Nephron (organoid): ENCODE data around the gene SLC35F4.

Source experiments
- H3K27ac Mint-ChIP-seq, 3 experiments: 2 replicates each; pipeline ENCODE4 v1.8.0; 2020; ENCODE audit warnings: mixed read lengths in 3 of 3, mild to moderate bottlenecking in 2 of 3, moderate library complexity in 1 of 3
- H3K27me3 Mint-ChIP-seq: 2 replicates; pipeline ENCODE4 v1.8.0; 2021; ENCODE audit warnings: low read depth, mild to moderate bottlenecking, moderate library complexity, mixed read lengths
- H3K36me3 Mint-ChIP-seq: 2 replicates; pipeline ENCODE4 v1.8.0; 2020; ENCODE audit warnings: low read depth, mixed read lengths
- H3K4me1 Mint-ChIP-seq: 2 replicates; pipeline ENCODE4 v1.8.0; 2020; ENCODE audit warnings: mixed read lengths
- H3K4me3 Mint-ChIP-seq, 3 experiments: 2 replicates each; pipeline ENCODE4 v1.8.0; 2020; ENCODE audit warnings: mild to moderate bottlenecking in 3 of 3, mixed read lengths in 3 of 3, moderate library complexity in 2 of 3
- H3K9me3 Mint-ChIP-seq: 2 replicates; pipeline ENCODE4 v1.8.0; 2020; ENCODE audit warnings: mixed read lengths
- CTCF ChIP-seq, 3 experiments: fragments of 200-600 bp; sonication (generic); IDR thresholded peaks; one replicate each; pipeline ENCODE4 v1.5.0; 2021; ENCODE audit warnings: antibody characterized with exemption in 3 of 3; ENCODE audit not compliant: unreplicated experiment in 3 of 3

Gene SLC35F4

GRCh38 chr14:57576498-57576897 is 289.4 kb downstream of the SLC35F4 start:
- H3K27ac Mint-ChIP-seq, result peak overlapping the region in 1 of 3 experiments; percentile 60
- H3K27me3 Mint-ChIP-seq, result peaks cover 4% of the 10 kb centered on the region
- no peaks in the 10 kb centered on the region for H3K9me3 Mint-ChIP-seq
- no peak for TF ChIP-seq CTCF (IDR thresholded peaks at IDR 0.05; ENCODE audit: unreplicated experiment in 3 of 3)
- no peak overlapping the region for H3K4me3 Mint-ChIP-seq
- H3K36me3 Mint-ChIP-seq, result no peaks in the 10 kb centered on the region
- H3K4me1 Mint-ChIP-seq, result peaks cover 23% of the 10 kb centered on the region

GRCh38 chr14:57575482-57575881 is 290.4 kb downstream of the SLC35F4 start:
- no peaks in the 10 kb centered on the region for H3K36me3 Mint-ChIP-seq
- TF ChIP-seq CTCF (IDR thresholded peaks at IDR 0.05; ENCODE audit: unreplicated experiment in 3 of 3), result no peak
- H3K27ac Mint-ChIP-seq, result no peak overlapping the region
- H3K4me1 Mint-ChIP-seq, result peaks cover 27% of the 10 kb centered on the region
- no peak overlapping the region for H3K4me3 Mint-ChIP-seq
- peaks cover 4% of the 10 kb centered on the region for H3K27me3 Mint-ChIP-seq
- no peaks in the 10 kb centered on the region for H3K9me3 Mint-ChIP-seq

GRCh38 chr14:57574617-57575288 is 291.1 kb downstream of the SLC35F4 start:
- peaks cover 4% of the 10 kb centered on the region for H3K27me3 Mint-ChIP-seq
- peak overlapping the region in 2 of 3 experiments; percentile 35 for H3K27ac Mint-ChIP-seq
- peak; percentile 22 to 33 (median 25) for TF ChIP-seq CTCF (IDR thresholded peaks at IDR 0.05; ENCODE audit: unreplicated experiment in 3 of 3)
- no peak overlapping the region for H3K4me3 Mint-ChIP-seq
- no peaks in the 10 kb centered on the region for H3K36me3 Mint-ChIP-seq
- H3K9me3 Mint-ChIP-seq, result no peaks in the 10 kb centered on the region
- peaks cover 27% of the 10 kb centered on the region for H3K4me1 Mint-ChIP-seq

DNA sequence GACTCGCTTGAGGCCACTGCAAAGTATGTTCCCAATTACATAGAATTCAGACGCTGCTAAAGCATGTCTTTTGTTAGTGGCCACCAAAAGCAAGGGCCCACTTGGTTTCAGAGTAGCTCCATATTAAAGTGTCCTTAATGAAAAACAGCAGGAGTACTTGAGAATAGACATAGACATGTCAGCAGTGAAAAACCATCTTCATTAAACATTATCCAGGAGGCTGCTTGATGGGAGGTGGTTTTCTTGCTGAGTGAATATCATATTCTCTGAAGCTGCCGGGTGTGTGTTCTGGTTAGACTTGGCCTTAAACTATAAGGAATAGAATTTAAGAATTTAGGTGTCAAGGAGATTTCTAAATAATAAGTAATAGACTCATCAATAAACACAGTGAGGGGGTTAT is 292.7 kb downstream of the SLC35F4 start:
- H3K27me3 Mint-ChIP-seq, result peaks cover 6% of the 10 kb centered on the region
- H3K4me1 Mint-ChIP-seq, result peaks cover 20% of the 10 kb centered on the region
- no peak for TF ChIP-seq CTCF (IDR thresholded peaks at IDR 0.05; ENCODE audit: unreplicated experiment in 3 of 3)
- H3K36me3 Mint-ChIP-seq, result no peaks in the 10 kb centered on the region
- H3K9me3 Mint-ChIP-seq, result no peaks in the 10 kb centered on the region
- H3K27ac Mint-ChIP-seq, result peak overlapping the region; percentile 64 to 91 (median 73)
- peak overlapping the region in 1 of 3 experiments; percentile 42 for H3K4me3 Mint-ChIP-seq

GRCh38 chr14:57568554-57568953 is 297.3 kb downstream of the SLC35F4 start:
- Mint-ChIP-seq H3K4me1 (peaks cover 10% of the 10 kb centered on the region), H3K27me3 (peaks cover 11% of the 10 kb centered on the region), H3K36me3 (no peaks in the 10 kb centered on the region), H3K9me3 (no peaks in the 10 kb centered on the region), H3K4me3 (no peak overlapping the region), H3K27ac (no peak overlapping the region)
- no peak for TF ChIP-seq CTCF (IDR thresholded peaks at IDR 0.05; ENCODE audit: unreplicated experiment in 3 of 3)

DNA sequence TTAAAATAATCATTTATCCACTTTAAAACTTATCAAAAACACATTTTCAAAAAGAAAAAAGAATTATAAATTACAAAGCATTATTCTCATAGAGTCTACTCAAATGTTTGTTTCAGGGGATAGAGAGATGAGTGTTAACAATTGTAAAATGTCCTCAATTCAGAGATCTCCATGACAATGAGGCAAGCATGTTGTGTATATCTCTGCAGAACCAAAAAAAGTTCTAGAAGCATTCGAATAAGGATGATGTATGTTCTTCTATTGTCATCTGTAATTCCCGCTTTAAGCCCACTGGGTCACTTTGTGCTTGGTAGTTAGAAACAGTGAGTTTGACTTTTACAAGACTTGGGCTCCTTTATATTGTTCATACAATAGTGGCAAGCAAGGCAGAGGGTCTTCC is 298.7 kb downstream of the SLC35F4 start:
- TF ChIP-seq CTCF (IDR thresholded peaks at IDR 0.05; ENCODE audit: unreplicated experiment in 3 of 3), result no peak
- Mint-ChIP-seq H3K27ac (no peak overlapping the region), H3K4me1 (peaks cover 4% of the 10 kb centered on the region), H3K9me3 (no peaks in the 10 kb centered on the region), H3K4me3 (no peak overlapping the region), H3K36me3 (no peaks in the 10 kb centered on the region), H3K27me3 (peaks cover 11% of the 10 kb centered on the region)
